Mesendoderm (in vitro differentiated cells): ENCODE measurements around the gene NOP56.

ENCODE experiments used
- DNase-seq: peaks from one replicate; pipeline ENCODE4 v3.0.0; 2013
- H2AK5ac ChIP-seq: 2 replicates; pipeline ENCODE4 v1.6.1; 2013; ENCODE audit warnings: low read length, inconsistent platforms
- H2BK120ac ChIP-seq: 2 replicates; pipeline ENCODE4 v1.6.1; 2013; ENCODE audit warnings: low read depth, mild to moderate bottlenecking, low read length, moderate library complexity, mixed read lengths
- H2BK15ac ChIP-seq: replicated peaks from 2 replicates; pipeline ENCODE4 v1.6.1; 2013; ENCODE audit warnings: low read depth, mild to moderate bottlenecking, moderate library complexity
- H2BK5ac ChIP-seq: 2 replicates; pipeline ENCODE4 v1.6.1; 2013; ENCODE audit warnings: low read length, inconsistent platforms
- H3K18ac ChIP-seq: 2 replicates; pipeline ENCODE4 v1.6.1; 2013; ENCODE audit warnings: mild to moderate bottlenecking, low read length, mixed read lengths
- H3K23ac ChIP-seq: one replicate; pipeline ENCODE4 v1.6.1; 2013; ENCODE audit warnings: low read length
- H3K27ac ChIP-seq: 2 replicates; pipeline ENCODE4 v1.5.1; 2013; ENCODE audit warnings: low read depth, mild to moderate bottlenecking, inconsistent platforms, low read length, moderate library complexity
- H3K27me3 ChIP-seq: 2 replicates; pipeline ENCODE4 v1.6.1; 2013; ENCODE audit warnings: low read length, control low read depth, mild to moderate bottlenecking, inconsistent platforms; ENCODE audit not compliant: insufficient read depth, poor library complexity
- H3K36me3 ChIP-seq: 2 replicates; pipeline ENCODE4 v1.6.1; 2013; ENCODE audit warnings: low read length, inconsistent platforms; ENCODE audit not compliant: control insufficient read depth, insufficient read depth
- H3K4ac ChIP-seq: one replicate; pipeline ENCODE4 v1.6.1; 2013; ENCODE audit warnings: low read depth, mild to moderate bottlenecking, low read length, moderate library complexity
- H3K4me1 ChIP-seq: 2 replicates; pipeline ENCODE4 v1.6.1; 2013; ENCODE audit warnings: low read depth, low read length, inconsistent platforms; ENCODE audit not compliant: control insufficient read depth
- H3K4me2 ChIP-seq: 2 replicates; pipeline ENCODE4 v1.6.1; 2013; ENCODE audit warnings: low read length
- H3K4me3 ChIP-seq: 2 replicates; pipeline ENCODE4 v1.5.1; 2013; ENCODE audit warnings: mild to moderate bottlenecking, low read length
- H3K56ac ChIP-seq: one replicate; pipeline ENCODE4 v1.6.1; 2013; ENCODE audit warnings: low read length
- H3K79me1 ChIP-seq: 2 replicates; pipeline ENCODE4 v1.6.1; 2013; ENCODE audit warnings: low read length, inconsistent platforms
- H3K79me2 ChIP-seq: 2 replicates; pipeline ENCODE4 v1.6.1; 2013; ENCODE audit warnings: mild to moderate bottlenecking, low read length; ENCODE audit not compliant: control insufficient read depth, insufficient read depth
- H3K9ac ChIP-seq: 2 replicates; pipeline ENCODE4 v1.6.1; 2013; ENCODE audit warnings: low read length, inconsistent platforms
- H4K5ac ChIP-seq: one replicate; pipeline ENCODE4 v1.6.1; 2013; ENCODE audit warnings: low read length
- H4K8ac ChIP-seq: one replicate; pipeline ENCODE4 v1.6.1; 2013; ENCODE audit warnings: low read depth, mild to moderate bottlenecking, control low read depth, low read length, moderate library complexity
- WGBS: extraction: QIAGEN DNeasy Blood & Tissue Kit; methylation state at CpG from one replicate; pipeline ENCODE4 v1.1.7; 2013; ENCODE audit warnings: low lambda C conversion rate, missing lambda C conversion rate; ENCODE audit not compliant: insufficient coverage; ENCODE audit errors: extremely low coverage; 5-methylcytosine and 5-hydroxymethylcytosine counted together

The NOP56 gene

GRCh38 chr20:2631228-2631627 lies 21.2 kb upstream of the NOP56 start:
- WGBS: no CpG with 5 or more reads among the region's 1 CpG
- Histone ChIP-seq H2BK15ac (no peak overlapping the region), H3K79me2 (no peaks in the 10 kb centered on the region), H3K23ac (no peak overlapping the region), H3K36me3 (no peaks in the 10 kb centered on the region), H3K9ac (no peak overlapping the region), H2BK5ac (no peak overlapping the region), H4K8ac (no peak overlapping the region), H3K27ac (no peak overlapping the region), H2AK5ac (no peak overlapping the region), H3K79me1 (no peaks in the 10 kb centered on the region), H2BK120ac (no peak overlapping the region), H3K4ac (no peak overlapping the region), H3K4me2 (no peak overlapping the region), H3K56ac (no peak overlapping the region), H3K4me3 (no peak overlapping the region), H4K5ac (no peak overlapping the region), H3K18ac (no peak overlapping the region), H3K4me1 (no peaks in the 10 kb centered on the region), H3K27me3 (no peaks in the 10 kb centered on the region)
- DNase-seq: peak; percentile 21

DNA sequence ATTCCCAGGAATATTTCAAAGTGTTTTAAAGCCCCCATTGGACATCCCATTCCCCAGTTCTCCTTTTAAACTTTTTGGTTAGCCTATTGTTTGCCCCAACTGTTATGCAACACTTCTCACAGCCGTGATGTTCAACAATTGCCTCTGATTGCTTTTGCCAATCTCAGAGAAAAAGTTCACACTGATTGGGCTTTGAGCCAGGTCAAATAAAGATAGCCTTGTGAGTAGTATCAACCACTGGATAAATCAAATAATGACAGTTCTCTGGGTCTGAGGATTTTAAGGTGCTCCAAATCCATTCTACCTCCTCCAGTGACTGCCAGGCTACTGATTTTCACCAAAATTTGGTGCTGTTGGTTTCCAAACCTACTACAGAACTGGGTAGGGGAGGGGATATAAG lies 19.1 kb upstream of the NOP56 start:
- Histone ChIP-seq H3K79me1 (no peaks in the 10 kb centered on the region), H3K4me3 (no peak overlapping the region), H2BK120ac (no peak overlapping the region), H4K8ac (no peak overlapping the region), H3K9ac (no peak overlapping the region), H3K36me3 (no peaks in the 10 kb centered on the region), H3K79me2 (no peaks in the 10 kb centered on the region), H3K4me2 (no peak overlapping the region), H2BK15ac (no peak overlapping the region), H2AK5ac (no peak overlapping the region), H4K5ac (no peak overlapping the region), H3K27ac (no peak overlapping the region), H2BK5ac (no peak overlapping the region), H3K27me3 (no peaks in the 10 kb centered on the region), H3K4ac (no peak overlapping the region), H3K18ac (no peak overlapping the region), H3K4me1 (no peaks in the 10 kb centered on the region), H3K56ac (no peak overlapping the region), H3K23ac (no peak overlapping the region)
- no CpG with 5 or more reads among the region's 1 CpG for WGBS
- no peak for DNase-seq

GRCh38 chr20:2637246-2637645 lies 15.2 kb upstream of the NOP56 start:
- no peak overlapping the region for H2AK5ac ChIP-seq
- H3K9ac ChIP-seq: no peak overlapping the region
- no peaks in the 10 kb centered on the region for H3K4me1 ChIP-seq
- H3K4me3 ChIP-seq: no peak overlapping the region
- H4K8ac ChIP-seq: no peak overlapping the region
- no peak overlapping the region for H2BK5ac ChIP-seq
- H3K4ac ChIP-seq: no peak overlapping the region
- no peaks in the 10 kb centered on the region for H3K36me3 ChIP-seq
- H3K27ac ChIP-seq: no peak overlapping the region
- no peak overlapping the region for H3K18ac ChIP-seq
- H4K5ac ChIP-seq: no peak overlapping the region
- DNase-seq: no peak
- no peak overlapping the region for H3K56ac ChIP-seq
- no peaks in the 10 kb centered on the region for H3K79me1 ChIP-seq
- H3K27me3 ChIP-seq: no peaks in the 10 kb centered on the region
- no CpG with 5 or more reads among the region's 6 CpGs for WGBS
- H3K23ac ChIP-seq: no peak overlapping the region
- H3K79me2 ChIP-seq: no peaks in the 10 kb centered on the region
- H2BK120ac ChIP-seq: no peak overlapping the region
- no peak overlapping the region for H3K4me2 ChIP-seq
- no peak overlapping the region for H2BK15ac ChIP-seq

DNA sequence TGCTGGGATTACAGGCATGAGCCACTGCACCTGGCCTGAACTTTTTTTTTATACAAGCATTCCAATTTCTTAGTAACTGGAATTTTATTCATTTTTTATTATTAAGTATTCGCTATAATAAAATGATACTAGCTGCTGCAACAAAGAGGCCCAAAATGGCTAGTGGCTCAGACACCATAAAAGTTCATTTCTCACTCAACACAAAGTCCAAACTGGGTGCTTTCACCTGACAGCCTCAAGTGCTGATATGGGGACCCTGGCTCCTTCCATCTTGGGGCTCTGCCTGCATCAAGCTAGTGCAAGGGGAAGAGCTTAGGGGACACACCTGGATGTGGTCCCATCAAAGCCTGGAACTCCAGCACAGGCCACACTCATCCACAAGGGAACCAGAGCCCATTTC lies 12.2 kb upstream of the NOP56 start:
- no peak for DNase-seq
- H3K18ac ChIP-seq: no peak overlapping the region
- H3K27ac ChIP-seq: no peak overlapping the region
- H3K4me3 ChIP-seq: no peak overlapping the region
- no peak overlapping the region for H2BK5ac ChIP-seq
- H2AK5ac ChIP-seq: no peak overlapping the region
- no peaks in the 10 kb centered on the region for H3K36me3 ChIP-seq
- no peak overlapping the region for H4K8ac ChIP-seq
- H3K79me2 ChIP-seq: no peaks in the 10 kb centered on the region
- no peak overlapping the region for H3K4me2 ChIP-seq
- H3K4me1 ChIP-seq: no peaks in the 10 kb centered on the region
- no peak overlapping the region for H2BK15ac ChIP-seq
- no peak overlapping the region for H3K9ac ChIP-seq
- H3K23ac ChIP-seq: no peak overlapping the region
- no peak overlapping the region for H3K56ac ChIP-seq
- H4K5ac ChIP-seq: no peak overlapping the region
- no peak overlapping the region for H2BK120ac ChIP-seq
- no peak overlapping the region for H3K4ac ChIP-seq
- WGBS: no CpG with 5 or more reads among the region's 1 CpG
- no peaks in the 10 kb centered on the region for H3K79me1 ChIP-seq
- H3K27me3 ChIP-seq: no peaks in the 10 kb centered on the region

GRCh38 chr20:2640899-2641298 lies 11.5 kb upstream of the NOP56 start:
- Histone ChIP-seq H3K56ac (no peak overlapping the region), H3K9ac (no peak overlapping the region), H3K4me2 (no peak overlapping the region), H3K4me3 (no peak overlapping the region), H3K27me3 (no peaks in the 10 kb centered on the region), H3K4ac (no peak overlapping the region), H3K79me2 (no peaks in the 10 kb centered on the region), H3K27ac (no peak overlapping the region), H2BK120ac (no peak overlapping the region), H3K4me1 (no peaks in the 10 kb centered on the region), H2BK5ac (no peak overlapping the region), H3K18ac (no peak overlapping the region), H4K5ac (no peak overlapping the region), H3K79me1 (no peaks in the 10 kb centered on the region), H2BK15ac (no peak overlapping the region), H4K8ac (no peak overlapping the region), H3K23ac (no peak overlapping the region), H2AK5ac (no peak overlapping the region), H3K36me3 (no peaks in the 10 kb centered on the region)
- no CpG with 5 or more reads among the region's 9 CpGs for WGBS
- no peak for DNase-seq

- Histone ChIP-seq H2BK15ac (no peak overlapping the region), H3K56ac (no peak overlapping the region), H3K23ac (no peak overlapping the region), H2BK120ac (no peak overlapping the region), H3K9ac (no peak overlapping the region), H3K79me2 (no peaks in the 10 kb centered on the region), H4K5ac (no peak overlapping the region), H3K27me3 (no peaks in the 10 kb centered on the region), H3K4ac (no peak overlapping the region), H3K27ac (no peak overlapping the region), H3K79me1 (no peaks in the 10 kb centered on the region), H3K4me3 (no peak overlapping the region), H3K18ac (no peak overlapping the region), H3K4me1 (peaks cover 4% of the 10 kb centered on the region), H2AK5ac (no peak overlapping the region), H2BK5ac (no peak overlapping the region), H3K4me2 (no peak overlapping the region), H4K8ac (no peak overlapping the region), H3K36me3 (no peaks in the 10 kb centered on the region)
- no peak for DNase-seq
- WGBS: no CpG with 5 or more reads among the region's 1 CpG
These were observed 8.7 kb upstream of the NOP56 start for GRCh38 chr20:2643708-2644107.
